IMR-90 (cell line): ENCODE results near the gene FAM174C. TPM values are rescaled to one million over a fixed set of nuclear protein-coding genes. Genes with fewer than 3 reads are reported as not detected.

Source experiments
- ATAC-seq: fragments of 200-7000 bp; cut with Tn5 transposase; 2 replicates; pipeline ENCODE4 v1.9.1; 2020; ENCODE audit warnings: low read depth, mild to moderate bottlenecking, moderate library complexity
- BruUV-seq: library from RNA; stranded (reverse); fragments of 400-500 nt; replicated peaks from 2 replicates; lab custom pipeline; 2021; lab: Mats Ljungman, UMichigan
- CTCF ChIA-PET: fragments of 300-600 bp; formaldehyde crosslinking; extraction: SDS; loops from one replicate; lab custom pipeline; 2021; ENCODE audit warnings: antibody characterized with exemption; lab: Yijun Ruan, JAX
- POLR2A ChIA-PET: fragments of 300-600 bp; sonication (Branson Sonifier 250); formaldehyde crosslinking; loops from one replicate; lab custom pipeline; 2022; ENCODE audit warnings: antibody characterized with exemption; ENCODE audit not compliant: unreplicated experiment; lab: Charles Lee
- DNase-seq: peaks from one replicate; pipeline ENCODE4 v3.0.0; 2013
- H2AFZ ChIP-seq: replicated peaks from 2 replicates; pipeline ENCODE3; 2013; ENCODE audit warnings: low read length, mild to moderate bottlenecking; ENCODE audit not compliant: poor library complexity
- H2AK5ac ChIP-seq: 2 replicates; pipeline ENCODE4 v1.6.1; 2013; ENCODE audit warnings: low read depth, low read length, inconsistent platforms
- H2AK9ac ChIP-seq: replicated peaks from 2 replicates; pipeline ENCODE3; 2013; ENCODE audit warnings: mild to moderate bottlenecking, low read depth, low read length, moderate library complexity; ENCODE audit not compliant: poor library complexity
- H2BK120ac ChIP-seq: 2 replicates; pipeline ENCODE4 v1.6.1; 2013; ENCODE audit warnings: low read depth, low read length, inconsistent platforms
- H2BK15ac ChIP-seq: 3 replicates; pipeline ENCODE4 v1.6.1; 2013; ENCODE audit warnings: low read depth, low read length, inconsistent platforms
- H2BK20ac ChIP-seq: 2 replicates; pipeline ENCODE4 v1.6.1; 2013; ENCODE audit warnings: low read depth, mild to moderate bottlenecking, inconsistent platforms, low read length, moderate library complexity
- H2BK5ac ChIP-seq: 2 replicates; pipeline ENCODE4 v1.6.1; 2013; ENCODE audit warnings: mild to moderate bottlenecking, low read depth, low read length, inconsistent platforms; ENCODE audit not compliant: poor library complexity, severe bottlenecking
- H3K14ac ChIP-seq: replicated peaks from 2 replicates; pipeline ENCODE4 v1.6.1; 2013; ENCODE audit warnings: low read depth, low read length, inconsistent platforms
- H3K18ac ChIP-seq: 2 replicates; pipeline ENCODE4 v1.6.1; 2013; ENCODE audit warnings: low read depth, low read length, control low read depth
- H3K23ac ChIP-seq: 2 replicates; pipeline ENCODE4 v1.6.1; 2013; ENCODE audit warnings: low read depth, low read length, inconsistent platforms
- H3K27ac ChIP-seq: 2 replicates; pipeline ENCODE4 v1.5.1; 2013; ENCODE audit warnings: mild to moderate bottlenecking, control low read depth, low read length; ENCODE audit not compliant: insufficient read depth
- H3K27me3 ChIP-seq: 2 replicates; pipeline ENCODE4 v1.6.1; 2013; ENCODE audit warnings: low read length; ENCODE audit not compliant: control insufficient read depth, insufficient read depth
- H3K36me3 ChIP-seq: 2 replicates; pipeline ENCODE4 v1.6.1; 2013; ENCODE audit warnings: low read length, mixed read lengths; ENCODE audit not compliant: control insufficient read depth, insufficient read depth
- H3K4ac ChIP-seq: 2 replicates; pipeline ENCODE4 v1.6.1; 2013; ENCODE audit warnings: low read depth, low read length, inconsistent platforms
- H3K4me1 ChIP-seq: 2 replicates; pipeline ENCODE4 v1.6.1; 2013; ENCODE audit warnings: low read length, mixed read lengths; ENCODE audit not compliant: control insufficient read depth, insufficient read depth
- H3K4me2 ChIP-seq: 2 replicates; pipeline ENCODE4 v1.6.1; 2013; ENCODE audit warnings: low read depth, mild to moderate bottlenecking, control low read depth, low read length, moderate library complexity
- H3K4me3 ChIP-seq: 2 replicates; pipeline ENCODE4 v1.5.1; 2013; ENCODE audit warnings: low read depth, mild to moderate bottlenecking, control low read depth, low read length, moderate library complexity; ENCODE audit not compliant: insufficient read depth
- H3K56ac ChIP-seq: 2 replicates; pipeline ENCODE4 v1.6.1; 2013; ENCODE audit warnings: low read length, inconsistent platforms; ENCODE audit not compliant: insufficient read depth; ENCODE audit errors: extremely low read depth
- H3K79me1 ChIP-seq, 2 experiments: 2 replicates each; pipeline ENCODE4 v1.6.1; 2013; ENCODE audit warnings: low read length in 2 of 2, inconsistent platforms in 1 of 2, low read depth in 1 of 2
- H3K9ac ChIP-seq: 2 replicates; pipeline ENCODE4 v1.6.1; 2013; ENCODE audit warnings: low read depth, low read length, control low read depth
- H3K9me1 ChIP-seq: 2 replicates; pipeline ENCODE4 v1.6.1; 2013; ENCODE audit warnings: low read length, inconsistent platforms; ENCODE audit not compliant: insufficient read depth
- H3K9me3 ChIP-seq: 2 replicates; pipeline ENCODE4 v1.6.1; 2013; ENCODE audit warnings: low read length; ENCODE audit not compliant: control insufficient read depth, insufficient read depth
- H4K20me1 ChIP-seq: 2 replicates; pipeline ENCODE4 v1.6.1; 2013; ENCODE audit warnings: low read length, inconsistent platforms; ENCODE audit not compliant: insufficient read depth
- H4K5ac ChIP-seq: 2 replicates; pipeline ENCODE4 v1.6.1; 2013; ENCODE audit warnings: mild to moderate bottlenecking, low read depth, low read length, control low read depth
- H4K8ac ChIP-seq, 2 experiments: 2 replicates each; pipeline ENCODE4 v1.6.1; 2013; ENCODE audit warnings: low read depth in 2 of 2, low read length in 2 of 2, control low read depth in 1 of 2, inconsistent platforms in 1 of 2
- H4K91ac ChIP-seq: 2 replicates; pipeline ENCODE4 v1.6.1; 2013; ENCODE audit warnings: low read depth, low read length, inconsistent platforms; ENCODE audit not compliant: insufficient read depth
- ELK1 ChIP-seq: fragments of 150-350 bp; IDR thresholded peaks from 2 replicates; pipeline ENCODE4 v1.6.1; 2016; ENCODE audit warnings: low read depth, mild to moderate bottlenecking, low read length, moderate library complexity, borderline replicate concordance
- FOS ChIP-seq: fragments of 150-350 bp; IDR thresholded peaks from 2 replicates; pipeline ENCODE4 v1.6.1; 2016; ENCODE audit warnings: low read depth, low read length
- MAFK ChIP-seq: IDR thresholded peaks from 2 replicates; pipeline ENCODE4 v1.6.1; 2012; ENCODE audit warnings: low read depth, low read length, improper control_type of control experiment
- MAZ ChIP-seq: IDR thresholded peaks from 2 replicates; pipeline ENCODE4 v1.6.1; 2012; ENCODE audit warnings: low read depth, mild to moderate bottlenecking, low read length, improper control_type of control experiment, moderate library complexity, borderline replicate concordance
- POLR2A ChIP-seq: IDR thresholded peaks from 2 replicates; pipeline ENCODE4 v1.6.1; 2012; ENCODE audit warnings: mild to moderate bottlenecking, low read depth, low read length
- SMC3 ChIP-seq: fragments of 150-350 bp; IDR thresholded peaks from 2 replicates; pipeline ENCODE4 v1.6.1; 2016; ENCODE audit warnings: low read depth, mild to moderate bottlenecking, antibody characterized with exemption, low read length, moderate library complexity
- WGBS, 2 experiments: methylation state at CpG; one replicate each; pipeline versions ENCODE4 v1.1.5 to v1.1.7; 2013; ENCODE audit warnings: missing lambda C conversion rate in 2 of 2; ENCODE audit not compliant: insufficient read length in 1 of 2; ENCODE audit errors: extremely low coverage in 2 of 2; 5-methylcytosine and 5-hydroxymethylcytosine counted together
- dilution Hi-C: fragments of 300-500 bp; cut with HindIII; formaldehyde crosslinking; loops from one replicate; pipeline ENCODE4 v1.14.3; 2018; ENCODE audit warnings: low sequenced_read_pairs; ENCODE audit not compliant: unreplicated experiment
- in situ Hi-C: fragments of 300-500 bp; cut with MboI; formaldehyde crosslinking; loops from 3 replicates; pipeline ENCODE4 v1.14.3; 2019; ENCODE audit warnings: low sequenced_read_pairs, inconsistent platforms, mixed read lengths
- intact Hi-C: fragments of 100-400 bp; cut with micrococcal nuclease; formaldehyde crosslinking; loops from 2 replicates; pipeline ENCODE4 v1.10.0; 2022
- polyA plus RNA-seq, 3 experiments: library from polyadenylated mRNA; depleted of rRNA; stranded (reverse); fragments of >200 nt; gene quantifications; 2 replicates each; pipeline ENCODE4 v1.2.3, GENCODE V29; 2012; ENCODE audit warnings: low replicate concordance in 1 of 3
- total RNA-seq: library from RNA; depleted of rRNA; stranded (reverse); fragments of >200 nt; gene quantifications from 2 replicates; pipeline ENCODE4 v1.2.3, GENCODE V29; 2012
- TF ChIP-seq, protein P1 (sequence below): fragments of 150-350 bp; IDR thresholded peaks from 2 replicates; pipeline ENCODE4 v1.6.1; 2017; ENCODE audit warnings: mild to moderate bottlenecking, antibody characterized with exemption, low read length, low read depth

Gene FAM174C
- total and polyA plus RNA-seq, 2 of the 4 experiments (the other 2 are of a cell fraction) = 7.5 to 61.8 TPM

DNA sequence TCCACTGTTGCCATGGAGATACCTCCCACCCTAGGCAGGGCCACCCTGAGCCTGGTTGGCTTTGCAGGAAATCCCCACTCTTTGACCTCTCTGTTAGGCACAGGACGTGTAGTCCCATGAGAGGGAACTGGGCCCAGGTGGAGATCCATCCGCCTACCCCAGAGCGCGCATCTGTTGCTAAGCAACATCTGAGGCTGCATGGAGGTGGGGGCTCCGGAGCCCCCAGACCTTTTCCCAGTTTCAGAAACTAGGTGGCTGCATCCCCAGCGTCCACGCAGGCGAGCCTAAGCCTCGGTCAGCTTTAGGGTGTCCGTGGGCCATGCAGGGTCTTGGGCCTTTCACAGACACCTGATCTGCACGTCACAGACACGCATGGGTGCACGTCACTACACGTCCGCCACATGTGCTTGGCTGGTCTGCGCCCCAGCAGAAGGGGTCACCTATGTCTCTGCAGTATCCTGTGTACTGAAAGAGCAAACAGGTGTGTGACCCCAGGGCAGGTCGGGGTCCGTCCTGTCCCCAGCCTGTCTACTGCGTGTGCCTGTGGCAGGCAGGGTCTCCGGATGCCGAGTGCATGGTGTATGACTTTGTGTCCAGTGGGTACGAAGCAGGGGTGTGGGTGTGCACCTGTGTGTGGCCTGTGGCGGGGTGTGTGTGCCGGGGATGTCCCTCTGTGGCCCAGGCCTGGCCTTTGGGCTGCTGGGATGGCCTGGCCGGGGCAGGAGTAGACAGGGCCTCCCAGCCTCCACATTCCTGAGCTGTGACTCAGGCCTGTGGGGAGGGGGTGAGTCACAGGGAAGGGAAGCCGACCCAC lies 10.3 kb upstream of the FAM174C start:
- peak overlapping the region; percentile 35 for H4K5ac ChIP-seq
- ATAC-seq (peak; percentile 2), DNase-seq (peak; percentile 88)
- intact Hi-C loops = no loop called here
- H4K8ac ChIP-seq = peak overlapping the region; percentile 59 to 63
- peaks cover 51% of the 10 kb centered on the region for H3K4me1 ChIP-seq
- peaks cover 5 to 56% of the 10 kb centered on the region in 2 experiments; a peak in 3 of 4 replicates for H3K79me1 ChIP-seq
- H2BK15ac ChIP-seq = peak overlapping the region; percentile 43
- peak overlapping the region; percentile 98 for H3K4ac ChIP-seq
- H4K20me1 ChIP-seq = peaks cover 25% of the 10 kb centered on the region
- H2BK20ac ChIP-seq = peak overlapping the region; percentile 81
- peak overlapping the region; percentile 68 for H3K18ac ChIP-seq
- peak overlapping the region; percentile 89 for H2AK9ac ChIP-seq
- peaks cover 11% of the 10 kb centered on the region for H3K9me1 ChIP-seq
- peak; percentile 92 for TF ChIP-seq FOS
- TF ChIP-seq MAZ = peak; percentile 77; the same call in 1 of the 2 replicates
- TF ChIP-seq ELK1 = no peak
- TF ChIP-seq, protein P1, sequence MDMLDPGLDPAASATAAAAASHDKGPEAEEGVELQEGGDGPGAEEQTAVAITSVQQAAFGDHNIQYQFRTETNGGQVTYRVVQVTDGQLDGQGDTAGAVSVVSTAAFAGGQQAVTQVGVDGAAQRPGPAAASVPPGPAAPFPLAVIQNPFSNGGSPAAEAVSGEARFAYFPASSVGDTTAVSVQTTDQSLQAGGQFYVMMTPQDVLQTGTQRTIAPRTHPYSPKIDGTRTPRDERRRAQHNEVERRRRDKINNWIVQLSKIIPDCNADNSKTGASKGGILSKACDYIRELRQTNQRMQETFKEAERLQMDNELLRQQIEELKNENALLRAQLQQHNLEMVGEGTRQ = no peak
- no peak for TF ChIP-seq MAFK
- TF ChIP-seq SMC3 = no peak
- 0 out of 2 replicates have a peak, but pooled peaks have one; percentile 6 for TF ChIP-seq POLR2A
- no TSS peak for BruUV-seq
- H3K4me2 ChIP-seq = peak overlapping the region; percentile 48
- H3K27me3 ChIP-seq = no peaks in the 10 kb centered on the region
- dilution Hi-C loops = no loop called here
- peak overlapping the region; percentile 95 for H2BK5ac ChIP-seq
- peak overlapping the region; percentile 99 for H2AK5ac ChIP-seq
- peak overlapping the region; percentile 69 for H3K23ac ChIP-seq
- in situ Hi-C loops = no loop called here
- no peaks in the 10 kb centered on the region for H3K9me3 ChIP-seq
- CTCF ChIA-PET = interaction anchor here (3.5 kb wide), 1 partner anchor 21 kb away, joined by 64 read pairs; no protein-coding TSS in a partner anchor
- WGBS, 2 experiments = 67% methylated on average over 21 of the region's 26 CpGs; no CpG with 5 or more reads in 1 of the 2 experiments
- peak overlapping the region; percentile 75 for H2AFZ ChIP-seq
- no peak overlapping the region for H3K56ac ChIP-seq
- peak overlapping the region; percentile 30; the same call in 1 of the 2 replicates for H3K9ac ChIP-seq
- peak overlapping the region; percentile 82 for H3K14ac ChIP-seq
- peak overlapping the region; percentile 93 for H3K27ac ChIP-seq
- POLR2A ChIA-PET = interaction anchor here (0.7 to 1.8 kb wide), 2 partner anchors 12 kb away, joined by 3 to 16 read pairs; no protein-coding TSS in a partner anchor
- peak overlapping the region; percentile 98 for H4K91ac ChIP-seq
- H2BK120ac ChIP-seq = peak overlapping the region; percentile 96
- H3K36me3 ChIP-seq = no peaks in the 10 kb centered on the region
- no peak overlapping the region for H3K4me3 ChIP-seq
